MCF 10A (cell line): ENCODE data around the gene C1orf174. TPM values are rescaled to one million over a fixed set of nuclear protein-coding genes. Genes with fewer than 3 reads are reported as not detected.

Source experiments
- BruUV-seq: library from RNA; stranded (reverse); fragments of 400-500 nt; replicated peaks from 2 replicates; lab custom pipeline; 2021; lab: Mats Ljungman, UMichigan
- CTCF ChIA-PET: fragments of 300-600 bp; sonication (Branson Sonifier 250); formaldehyde crosslinking; extraction: SDS; loops from one replicate; lab custom pipeline; 2021; ENCODE audit warnings: antibody characterized with exemption, inconsistent platforms; lab: Yijun Ruan, JAX
- POLR2A ChIA-PET: fragments of 300-600, 350-650 bp; sonication (Branson Sonifier 250); formaldehyde crosslinking; extraction: SDS; loops from one replicate; lab custom pipeline; 2020; ENCODE audit warnings: antibody characterized with exemption, inconsistent platforms; lab: Yijun Ruan, JAX
- DNase-seq: peaks from one replicate; pipeline ENCODE4 v3.0.0-alpha.2; 2018; ENCODE audit not compliant: unreplicated experiment
- H3K27ac Mint-ChIP-seq: one replicate; pipeline ENCODE4 v1.8.0; 2022; ENCODE audit warnings: mild to moderate bottlenecking, low read depth, mixed read lengths; ENCODE audit not compliant: unreplicated experiment
- H3K27me3 Mint-ChIP-seq: one replicate; pipeline ENCODE4 v1.8.0; 2022; ENCODE audit warnings: mixed read lengths; ENCODE audit not compliant: insufficient read depth, unreplicated experiment
- H3K36me3 Mint-ChIP-seq: one replicate; pipeline ENCODE4 v1.8.0; 2022; ENCODE audit warnings: mild to moderate bottlenecking, moderate library complexity, mixed read lengths; ENCODE audit not compliant: insufficient read depth, unreplicated experiment
- H3K4me1 Mint-ChIP-seq: one replicate; pipeline ENCODE4 v1.8.0; 2022; ENCODE audit warnings: mixed read lengths; ENCODE audit not compliant: insufficient read depth, unreplicated experiment
- H3K4me3 Mint-ChIP-seq: one replicate; pipeline ENCODE4 v1.8.0; 2022; ENCODE audit warnings: mild to moderate bottlenecking, moderate library complexity, mixed read lengths; ENCODE audit not compliant: unreplicated experiment
- H3K9me3 Mint-ChIP-seq: one replicate; pipeline ENCODE4 v1.8.0; 2022; ENCODE audit warnings: mixed read lengths; ENCODE audit not compliant: unreplicated experiment
- CTCF ChIP-seq: fragments of 200-600 bp; IDR thresholded peaks from one replicate; pipeline ENCODE4 v1.8.0; 2022; ENCODE audit warnings: antibody characterized with exemption, mild to moderate bottlenecking; ENCODE audit not compliant: unreplicated experiment
- intact Hi-C: fragments of 100-400 bp; cut with micrococcal nuclease; formaldehyde crosslinking; loops from 2 replicates; pipeline ENCODE4 v1.14.1; 2022
- total RNA-seq: library from RNA; stranded (reverse); gene quantifications from 2 replicates; pipeline ENCODE4 v1.2.3, GENCODE V29; 2022

Gene C1orf174
- total RNA-seq, 1 experiment from 2014 or later: 24.4 TPM

GRCh38 chr1:3841491-3841890, 58.6 kb downstream of the C1orf174 start:
- H3K27me3 Mint-ChIP-seq: no peaks in the 10 kb centered on the region
- no peak overlapping the region for H3K27ac Mint-ChIP-seq
- POLR2A ChIA-PET: interaction anchor here (1.2 to 2.2 kb wide), 2 partner anchors 15 to 16 kb away, joined by 3 to 7 read pairs; partner anchors contain the start of gene DFFB
- CTCF ChIA-PET: no interaction called here
- intact Hi-C loops: no loop called here
- H3K4me3 Mint-ChIP-seq: no peak overlapping the region
- no TSS peak for BruUV-seq
- no peak for TF ChIP-seq CTCF
- H3K36me3 Mint-ChIP-seq: peaks cover 84% of the 10 kb centered on the region
- no peaks in the 10 kb centered on the region for H3K4me1 Mint-ChIP-seq
- H3K9me3 Mint-ChIP-seq: no peaks in the 10 kb centered on the region
- no peak for DNase-seq

Other genes starting within 250 kb of the C1orf174 start
- 0.37 and 0.82 TPM in 2 replicates for gene TP73, start 247.8 kb downstream of the C1orf174 start, total RNA-seq
- not detected in 2 replicates for gene CCDC27, start 147.8 kb downstream of the C1orf174 start, total RNA-seq
- gene SMIM1, start 127.5 kb downstream of the C1orf174 start, total RNA-seq: 1.2 TPM in 1 of 2 replicates, not detected in the other
- gene LRRC47, start 103.8 kb downstream of the C1orf174 start, total RNA-seq: 46.1 and 53.0 TPM in 2 replicates
- 68.7 and 74.1 TPM in 2 replicates for gene CEP104, start 43.1 kb downstream of the C1orf174 start, total RNA-seq
- gene DFFB, start 42.8 kb downstream of the C1orf174 start, total RNA-seq: 4.5 and 4.8 TPM in 2 replicates